ENCODE data around the gene GLYR1. TPM values are rescaled to one million over a fixed set of nuclear protein-coding genes. Genes with fewer than 3 reads are reported as not detected.

Gene GLYR1
- total and polyA plus RNA-seq, 2 experiments from 2014 or later = 59.9 to 105 TPM

DNA sequence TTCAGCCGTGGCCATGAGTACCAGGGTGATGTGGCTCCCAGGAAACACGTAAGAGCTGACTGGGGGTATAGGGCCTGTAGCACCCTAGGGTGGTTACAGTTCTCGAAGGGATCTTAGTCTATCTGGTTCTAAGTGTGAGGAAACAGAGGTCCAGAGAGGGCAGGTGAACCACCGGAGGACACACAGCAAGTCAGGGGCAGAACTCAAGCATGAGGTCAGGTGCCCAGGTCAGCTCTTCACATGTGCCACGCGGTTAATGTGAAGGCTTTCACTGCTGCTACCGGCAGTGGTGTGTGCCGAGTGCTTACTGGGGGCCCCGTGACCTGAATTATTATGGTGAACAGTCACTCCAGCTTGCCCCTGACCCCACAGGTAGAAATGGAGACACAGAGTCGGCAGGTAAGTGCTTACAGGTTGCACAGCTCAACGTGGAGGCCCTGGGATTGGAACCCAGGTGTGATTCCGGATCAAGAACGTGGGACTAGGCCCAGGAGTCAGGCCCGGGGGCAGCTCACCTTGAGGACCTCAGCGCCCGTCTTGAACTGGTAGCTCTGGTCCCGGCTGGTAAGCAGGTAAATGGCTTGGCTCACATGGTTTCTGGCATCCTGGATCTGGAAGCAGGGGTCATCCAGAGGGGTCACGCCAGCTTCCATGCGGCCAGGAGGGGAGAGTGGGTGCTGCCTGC is 47.8 kb downstream of the GLYR1 start:
- Mint-ChIP-seq H3K27me3 (ENCODE audit: insufficient read depth, low read depth, poor library complexity) (peaks cover 12% of the 10 kb centered on the region), H3K4me3 (no peak overlapping the region; the same call in 2 of the 3 replicates), H3K36me3 (ENCODE audit: low read depth) (peaks cover 7% of the 10 kb centered on the region; the same call in 2 of the 3 replicates), H3K9me3 (no peaks in the 10 kb centered on the region), H3K4me1 (peaks cover 21% of the 10 kb centered on the region), H3K27ac (no peak overlapping the region)
- no peaks in the 10 kb centered on the region for H4K20me1 ChIP-seq (replicated peaks; ENCODE audit: insufficient read depth)
- H3K9me2 ChIP-seq (ENCODE audit: insufficient read depth) = no peaks in the 10 kb centered on the region
- H3K79me2 ChIP-seq (replicated peaks; ENCODE audit: insufficient read depth) = no peaks in the 10 kb centered on the region
- peaks cover 24% of the 10 kb centered on the region; the same call in 1 of the 2 replicates for H3K4me1 ChIP-seq (ENCODE audit: insufficient read depth)
- DNase-seq (ENCODE audit: low spot score) (no peak), ATAC-seq (no peak)
- H3K36me3 ChIP-seq (ENCODE audit: insufficient read depth) = peaks cover 3% of the 10 kb centered on the region; the same call in 1 of the 2 replicates
- H3K27ac ChIP-seq (ENCODE audit: low read depth) = no peak overlapping the region
- no peak overlapping the region for H2AFZ ChIP-seq
- TF ChIP-seq, protein P1, sequence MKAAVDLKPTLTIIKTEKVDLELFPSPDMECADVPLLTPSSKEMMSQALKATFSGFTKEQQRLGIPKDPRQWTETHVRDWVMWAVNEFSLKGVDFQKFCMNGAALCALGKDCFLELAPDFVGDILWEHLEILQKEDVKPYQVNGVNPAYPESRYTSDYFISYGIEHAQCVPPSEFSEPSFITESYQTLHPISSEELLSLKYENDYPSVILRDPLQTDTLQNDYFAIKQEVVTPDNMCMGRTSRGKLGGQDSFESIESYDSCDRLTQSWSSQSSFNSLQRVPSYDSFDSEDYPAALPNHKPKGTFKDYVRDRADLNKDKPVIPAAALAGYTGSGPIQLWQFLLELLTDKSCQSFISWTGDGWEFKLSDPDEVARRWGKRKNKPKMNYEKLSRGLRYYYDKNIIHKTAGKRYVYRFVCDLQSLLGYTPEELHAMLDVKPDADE (IDR thresholded peaks at IDR 0.05) = no peak
- TF ChIP-seq JUNB (IDR thresholded peaks at IDR 0.05; ENCODE audit: unreplicated experiment) (no peak), ZNF114 (CRISPR knock-in tag; IDR thresholded peaks at IDR 0.05) (no peak)
- H3F3A ChIP-seq (replicated peaks; ENCODE audit: low read depth) = peaks cover 14% of the 10 kb centered on the region; the same call in 1 of the 2 replicates
- no peak overlapping the region for H3K4me2 ChIP-seq
- H3K27me3 ChIP-seq (ENCODE audit: insufficient read depth) = no peaks in the 10 kb centered on the region
- H3K4me3 ChIP-seq = no peak overlapping the region

GRCh38 chr16:4798456-4798855 is 48.6 kb downstream of the GLYR1 start:
- peaks cover 16% of the 10 kb centered on the region; the same call in 1 of the 2 replicates for H3K4me1 ChIP-seq (ENCODE audit: insufficient read depth)
- no peak overlapping the region for H3K27ac ChIP-seq (ENCODE audit: low read depth)
- DNase-seq (ENCODE audit: low spot score) (no peak), ATAC-seq (no peak)
- peaks cover 3% of the 10 kb centered on the region; the same call in 1 of the 2 replicates for H3K36me3 ChIP-seq (ENCODE audit: insufficient read depth)
- Mint-ChIP-seq H3K27ac (no peak overlapping the region), H3K9me3 (no peaks in the 10 kb centered on the region), H3K27me3 (ENCODE audit: insufficient read depth, low read depth, poor library complexity) (peaks cover 8% of the 10 kb centered on the region), H3K4me1 (peaks cover 13% of the 10 kb centered on the region), H3K4me3 (no peak overlapping the region), H3K36me3 (ENCODE audit: low read depth) (peaks cover 7% of the 10 kb centered on the region; the same call in 2 of the 3 replicates)
- no peak overlapping the region for H2AFZ ChIP-seq
- no peaks in the 10 kb centered on the region for H4K20me1 ChIP-seq (replicated peaks; ENCODE audit: insufficient read depth)
- no peaks in the 10 kb centered on the region for H3K27me3 ChIP-seq (ENCODE audit: insufficient read depth)
- peaks cover 8% of the 10 kb centered on the region; the same call in 1 of the 2 replicates for H3F3A ChIP-seq (replicated peaks; ENCODE audit: low read depth)
- no peaks in the 10 kb centered on the region for H3K79me2 ChIP-seq (replicated peaks; ENCODE audit: insufficient read depth)
- no peaks in the 10 kb centered on the region for H3K9me2 ChIP-seq (ENCODE audit: insufficient read depth)
- H3K4me3 ChIP-seq = no peak overlapping the region
- H3K4me2 ChIP-seq = no peak overlapping the region
- TF ChIP-seq CREB1 (CRISPR knock-in tag; IDR thresholded peaks at IDR 0.05; ENCODE audit: low read depth) (no peak), NANOG (IDR thresholded peaks at IDR 0.05; ENCODE audit: borderline replicate concordance) (no peak), ZNF331 (CRISPR knock-in tag; IDR thresholded peaks at IDR 0.05; ENCODE audit: low read depth) (no peak), EZH2phosphoT487 (IDR thresholded peaks at IDR 0.05; ENCODE audit: unreplicated experiment) (no peak), POLR2AphosphoS5 (IDR thresholded peaks at IDR 0.05; ENCODE audit: low read depth) (no peak), STAT1 (IDR thresholded peaks at IDR 0.05; ENCODE audit: unreplicated experiment) (no peak), EZH2 (IDR thresholded peaks at IDR 0.05; ENCODE audit: low read depth, unreplicated experiment) (no peak)
- TF ChIP-seq, protein P2, sequence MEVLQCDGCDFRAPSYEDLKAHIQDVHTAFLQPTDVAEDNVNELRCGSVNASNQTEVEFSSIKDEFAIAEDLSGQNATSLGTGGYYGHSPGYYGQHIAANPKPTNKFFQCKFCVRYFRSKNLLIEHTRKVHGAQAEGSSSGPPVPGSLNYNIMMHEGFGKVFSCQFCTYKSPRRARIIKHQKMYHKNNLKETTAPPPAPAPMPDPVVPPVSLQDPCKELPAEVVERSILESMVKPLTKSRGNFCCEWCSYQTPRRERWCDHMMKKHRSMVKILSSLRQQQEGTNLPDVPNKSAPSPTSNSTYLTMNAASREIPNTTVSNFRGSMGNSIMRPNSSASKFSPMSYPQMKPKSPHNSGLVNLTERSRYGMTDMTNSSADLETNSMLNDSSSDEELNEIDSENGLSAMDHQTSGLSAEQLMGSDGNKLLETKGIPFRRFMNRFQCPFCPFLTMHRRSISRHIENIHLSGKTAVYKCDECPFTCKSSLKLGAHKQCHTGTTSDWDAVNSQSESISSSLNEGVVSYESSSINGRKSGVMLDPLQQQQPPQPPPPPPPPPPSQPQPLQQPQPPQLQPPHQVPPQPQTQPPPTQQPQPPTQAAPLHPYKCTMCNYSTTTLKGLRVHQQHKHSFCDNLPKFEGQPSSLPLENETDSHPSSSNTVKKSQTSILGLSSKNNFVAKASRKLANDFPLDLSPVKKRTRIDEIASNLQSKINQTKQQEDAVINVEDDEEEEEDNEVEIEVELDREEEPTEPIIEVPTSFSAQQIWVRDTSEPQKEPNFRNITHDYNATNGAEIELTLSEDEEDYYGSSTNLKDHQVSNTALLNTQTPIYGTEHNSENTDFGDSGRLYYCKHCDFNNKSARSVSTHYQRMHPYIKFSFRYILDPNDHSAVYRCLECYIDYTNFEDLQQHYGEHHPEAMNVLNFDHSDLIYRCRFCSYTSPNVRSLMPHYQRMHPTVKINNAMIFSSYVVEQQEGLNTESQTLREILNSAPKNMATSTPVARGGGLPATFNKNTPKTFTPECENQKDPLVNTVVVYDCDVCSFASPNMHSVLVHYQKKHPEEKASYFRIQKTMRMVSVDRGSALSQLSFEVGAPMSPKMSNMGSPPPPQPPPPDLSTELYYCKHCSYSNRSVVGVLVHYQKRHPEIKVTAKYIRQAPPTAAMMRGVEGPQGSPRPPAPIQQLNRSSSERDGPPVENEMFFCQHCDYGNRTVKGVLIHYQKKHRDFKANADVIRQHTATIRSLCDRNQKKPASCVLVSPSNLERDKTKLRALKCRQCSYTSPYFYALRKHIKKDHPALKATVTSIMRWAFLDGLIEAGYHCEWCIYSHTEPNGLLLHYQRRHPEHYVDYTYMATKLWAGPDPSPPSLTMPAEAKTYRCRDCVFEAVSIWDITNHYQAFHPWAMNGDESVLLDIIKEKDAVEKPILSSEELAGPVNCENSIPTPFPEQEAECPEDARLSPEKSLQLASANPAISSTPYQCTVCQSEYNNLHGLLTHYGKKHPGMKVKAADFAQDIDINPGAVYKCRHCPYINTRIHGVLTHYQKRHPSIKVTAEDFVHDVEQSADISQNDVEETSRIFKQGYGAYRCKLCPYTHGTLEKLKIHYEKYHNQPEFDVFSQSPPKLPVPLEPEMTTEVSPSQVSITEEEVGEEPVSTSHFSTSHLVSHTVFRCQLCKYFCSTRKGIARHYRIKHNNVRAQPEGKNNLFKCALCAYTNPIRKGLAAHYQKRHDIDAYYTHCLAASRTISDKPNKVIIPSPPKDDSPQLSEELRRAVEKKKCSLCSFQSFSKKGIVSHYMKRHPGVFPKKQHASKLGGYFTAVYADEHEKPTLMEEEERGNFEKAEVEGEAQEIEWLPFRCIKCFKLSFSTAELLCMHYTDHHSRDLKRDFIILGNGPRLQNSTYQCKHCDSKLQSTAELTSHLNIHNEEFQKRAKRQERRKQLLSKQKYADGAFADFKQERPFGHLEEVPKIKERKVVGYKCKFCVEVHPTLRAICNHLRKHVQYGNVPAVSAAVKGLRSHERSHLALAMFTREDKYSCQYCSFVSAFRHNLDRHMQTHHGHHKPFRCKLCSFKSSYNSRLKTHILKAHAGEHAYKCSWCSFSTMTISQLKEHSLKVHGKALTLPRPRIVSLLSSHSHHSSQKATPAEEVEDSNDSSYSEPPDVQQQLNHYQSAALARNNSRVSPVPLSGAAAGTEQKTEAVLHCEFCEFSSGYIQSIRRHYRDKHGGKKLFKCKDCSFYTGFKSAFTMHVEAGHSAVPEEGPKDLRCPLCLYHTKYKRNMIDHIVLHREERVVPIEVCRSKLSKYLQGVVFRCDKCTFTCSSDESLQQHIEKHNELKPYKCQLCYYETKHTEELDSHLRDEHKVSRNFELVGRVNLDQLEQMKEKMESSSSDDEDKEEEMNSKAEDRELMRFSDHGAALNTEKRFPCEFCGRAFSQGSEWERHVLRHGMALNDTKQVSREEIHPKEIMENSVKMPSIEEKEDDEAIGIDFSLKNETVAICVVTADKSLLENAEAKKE (CRISPR knock-in tag; IDR thresholded peaks at IDR 0.05) = no peak

All from GM23338 (cell line).